H1 (cell line): ENCODE data around the gene C22orf42. TPM values are rescaled to one million over a fixed set of nuclear protein-coding genes. Genes with fewer than 3 reads are reported as not detected.

Experiments used
- CTBP2 ChIP-seq: IDR thresholded peaks from 2 replicates; pipeline ENCODE4 v1.7.0; 2011; ENCODE audit warnings: borderline replicate concordance, mild to moderate bottlenecking, moderate library complexity, mixed read lengths, low read length; ENCODE audit not compliant: insufficient read depth, insufficient read length
- MAFK ChIP-seq: IDR thresholded peaks from 2 replicates; pipeline ENCODE4 v1.6.1; 2012; ENCODE audit warnings: low read depth, mild to moderate bottlenecking, improper control_type of control experiment, low read length
- RAD21 ChIP-seq, 2 experiments: IDR thresholded peaks in 1 of 2; conservative IDR thresholded peaks in 1 of 2; 2 replicates each; pipeline ENCODE4 v1.6.1; 2011; ENCODE audit warnings: low read depth in 2 of 2, low read length in 2 of 2, improper control_type of control experiment in 1 of 2, inconsistent platforms in 1 of 2, mild to moderate bottlenecking in 1 of 2, moderate library complexity in 1 of 2
- RBBP5 ChIP-seq: IDR thresholded peaks from 2 replicates; pipeline ENCODE4 v1.7.1; 2012; ENCODE audit warnings: low read depth, mild to moderate bottlenecking, inconsistent platforms, low read length, moderate library complexity, borderline replicate concordance
- TAF1 ChIP-seq: IDR thresholded peaks from 2 replicates; pipeline ENCODE4 v1.6.1; 2011; ENCODE audit warnings: mild to moderate bottlenecking, low read depth, low read length
- ZNF274 ChIP-seq: IDR thresholded peaks from 2 replicates; pipeline ENCODE4 v1.7.0; 2012; ENCODE audit warnings: low read length, borderline replicate concordance; ENCODE audit errors: extremely low read depth
- polyA plus RNA-seq, 7 experiments: library from polyadenylated mRNA; depleted of rRNA in 3 of 7; stranded (reverse) in 5 of 7; unstranded in 2 of 7; fragments of >200 nt in 5 of 7; fragments of 200-250 nt in 2 of 7; gene quantifications; 1 replicate in 5 of 7; 2 replicates in 1 of 7; 4 replicates in 1 of 7; pipeline versions ENCODE4 v1.2.1 to v1.2.3, GENCODE V29; 2011 to 2013; ENCODE audit warnings: missing spikeins in 2 of 7, mixed read lengths in 2 of 7
- total RNA-seq: library from RNA; stranded (reverse); fragmentation: NEBNext Ultra II Directional; extraction: Animal tissue kit (Norgen Biotek cat#: 25700); gene quantifications from 2 replicates; pipeline ENCODE4 v1.2.1, GENCODE V29; 2021
- TF ChIP-seq, protein P1 (sequence below), 3 experiments: IDR thresholded peaks; 1 replicate in 2 of 3; 2 replicates in 1 of 3; pipeline versions ENCODE4 v1.5.1 to v1.6.1; 2011; ENCODE audit warnings: low read length in 3 of 3, mild to moderate bottlenecking in 3 of 3, inconsistent platforms in 2 of 3, low read depth in 1 of 3, moderate library complexity in 1 of 3; ENCODE audit not compliant: insufficient read depth in 1 of 3; ENCODE audit errors: control extremely low read depth in 1 of 3

The C22orf42 gene
- total and polyA plus RNA-seq, 2 of the 8 experiments (the other 6 are each of a cell fraction or from before 2014, with no cell fraction given): 0.50 TPM; not detected in 1

DNA sequence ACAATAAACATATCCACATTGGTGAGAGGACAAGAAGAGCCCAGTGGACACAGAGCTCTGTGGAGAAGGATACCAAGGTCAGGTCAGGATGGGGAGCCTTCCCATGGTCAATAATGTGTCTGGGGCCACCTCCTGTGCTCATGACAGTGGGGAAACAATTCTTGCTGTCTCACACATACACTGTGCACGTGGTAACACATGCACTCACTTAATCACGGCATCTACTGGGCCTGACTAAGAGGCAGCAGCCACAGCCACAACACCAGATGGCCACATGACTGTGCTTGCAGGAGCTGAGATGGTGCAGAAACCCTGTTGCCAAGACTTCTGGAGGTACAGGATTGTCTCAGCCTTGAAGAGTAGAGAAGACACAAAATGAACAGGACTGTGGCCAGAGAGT lies 28.6 kb downstream of the C22orf42 start (continued):
- TF ChIP-seq, protein P1, sequence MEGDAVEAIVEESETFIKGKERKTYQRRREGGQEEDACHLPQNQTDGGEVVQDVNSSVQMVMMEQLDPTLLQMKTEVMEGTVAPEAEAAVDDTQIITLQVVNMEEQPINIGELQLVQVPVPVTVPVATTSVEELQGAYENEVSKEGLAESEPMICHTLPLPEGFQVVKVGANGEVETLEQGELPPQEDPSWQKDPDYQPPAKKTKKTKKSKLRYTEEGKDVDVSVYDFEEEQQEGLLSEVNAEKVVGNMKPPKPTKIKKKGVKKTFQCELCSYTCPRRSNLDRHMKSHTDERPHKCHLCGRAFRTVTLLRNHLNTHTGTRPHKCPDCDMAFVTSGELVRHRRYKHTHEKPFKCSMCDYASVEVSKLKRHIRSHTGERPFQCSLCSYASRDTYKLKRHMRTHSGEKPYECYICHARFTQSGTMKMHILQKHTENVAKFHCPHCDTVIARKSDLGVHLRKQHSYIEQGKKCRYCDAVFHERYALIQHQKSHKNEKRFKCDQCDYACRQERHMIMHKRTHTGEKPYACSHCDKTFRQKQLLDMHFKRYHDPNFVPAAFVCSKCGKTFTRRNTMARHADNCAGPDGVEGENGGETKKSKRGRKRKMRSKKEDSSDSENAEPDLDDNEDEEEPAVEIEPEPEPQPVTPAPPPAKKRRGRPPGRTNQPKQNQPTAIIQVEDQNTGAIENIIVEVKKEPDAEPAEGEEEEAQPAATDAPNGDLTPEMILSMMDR (IDR thresholded peaks at IDR 0.05; ENCODE audit: control extremely low read depth in 1 of 3, insufficient read depth in 1 of 3, low read depth in 1 of 3, low read length in 3 of 3): no peak
- no peak for TF ChIP-seq ZNF274
- no peak for TF ChIP-seq TAF1
- no peak for TF ChIP-seq RBBP5
- TF ChIP-seq CTBP2: no peak
- TF ChIP-seq MAFK: no peak
- TF ChIP-seq RAD21 (IDR thresholded peaks at IDR 0.05 in 1 of 2, conservative IDR thresholded peaks at IDR 0.05 in 1 of 2; ENCODE audit: low read depth in 2 of 2, low read length in 2 of 2): no peak
